Endodermal cell (in vitro differentiated cells): Measurements from ENCODE around the gene EFNA2. TPM values are rescaled to one million over a fixed set of nuclear protein-coding genes. Genes with fewer than 3 reads are reported as not detected.
"Not testable (repeated sequence)": the region's sequence is repeated elsewhere in the genome, so short reads cannot be mapped to it uniquely, and the experiment has no call there.

Experiments used
- DNase-seq: peaks from one replicate; pipeline ENCODE4 v3.0.0-alpha.2; 2017
- H3K27ac ChIP-seq: 2 replicates; pipeline ENCODE4 v1.5.1; 2013; ENCODE audit warnings: mild to moderate bottlenecking, low read depth, low read length, moderate library complexity
- H3K27me3 ChIP-seq: 2 replicates; pipeline ENCODE4 v1.6.1; 2013; ENCODE audit warnings: mild to moderate bottlenecking, low read length, moderate library complexity; ENCODE audit not compliant: insufficient read depth, control insufficient read depth, poor library complexity, severe bottlenecking
- H3K36me3 ChIP-seq: 2 replicates; pipeline ENCODE4 v1.7.0; 2013; ENCODE audit warnings: mild to moderate bottlenecking, low read length, moderate library complexity; ENCODE audit not compliant: control insufficient read depth, insufficient read depth
- H3K4me1 ChIP-seq: one replicate; pipeline ENCODE4 v1.7.0; 2013; ENCODE audit warnings: low read length; ENCODE audit not compliant: control insufficient read depth, insufficient read depth
- H3K4me3 ChIP-seq: 2 replicates; pipeline ENCODE4 v1.5.1; 2013; ENCODE audit warnings: mild to moderate bottlenecking, low read length, moderate library complexity
- H3K9ac ChIP-seq: 2 replicates; pipeline ENCODE4 v1.6.1; 2013; ENCODE audit warnings: mild to moderate bottlenecking, low read length, moderate library complexity; ENCODE audit not compliant: poor library complexity, severe bottlenecking; ENCODE audit errors: extremely low read depth
- H3K9me3 ChIP-seq: 2 replicates; pipeline ENCODE4 v1.6.1; 2013; ENCODE audit warnings: mild to moderate bottlenecking, low read length, moderate library complexity; ENCODE audit not compliant: control insufficient read depth
- H3K27ac Mint-ChIP-seq: 2 replicates; pipeline ENCODE4 v1.8.0; 2020; ENCODE audit warnings: mixed read lengths
- H3K27me3 Mint-ChIP-seq: 2 replicates; pipeline ENCODE4 v1.8.0; 2021; ENCODE audit warnings: mild to moderate bottlenecking, mixed read lengths; ENCODE audit not compliant: insufficient read depth
- H3K36me3 Mint-ChIP-seq: 2 replicates; pipeline ENCODE4 v1.8.0; 2020; ENCODE audit warnings: low read depth, mixed read lengths
- H3K4me1 Mint-ChIP-seq: 2 replicates; pipeline ENCODE4 v1.8.0; 2020; ENCODE audit warnings: mixed read lengths
- H3K4me3 Mint-ChIP-seq: 2 replicates; pipeline ENCODE4 v1.8.0; 2020; ENCODE audit warnings: mild to moderate bottlenecking, moderate library complexity, mixed read lengths
- H3K9me3 Mint-ChIP-seq: 2 replicates; pipeline ENCODE4 v1.8.0; 2020; ENCODE audit warnings: mild to moderate bottlenecking, mixed read lengths
- CTCF ChIP-seq: fragments of 200-600 bp; sonication (generic); conservative IDR thresholded peaks from 2 replicates; pipeline ENCODE4 v1.5.0; 2021; ENCODE audit warnings: antibody characterized with exemption, mild to moderate bottlenecking
- WGBS, 2 experiments: methylation state at CpG; one replicate each; pipeline versions ENCODE4 v1.1.5 to v1.1.7; 2013; ENCODE audit warnings: missing lambda C conversion rate in 2 of 2, mixed read lengths in 1 of 2; ENCODE audit not compliant: insufficient coverage in 1 of 2, insufficient read length in 1 of 2; 5-methylcytosine and 5-hydroxymethylcytosine counted together
- total RNA-seq, 2 donors: library from RNA; stranded (reverse); fragmentation: NEBNext Ultra II Directional in 1 of 2; extraction: Animal tissue kit (Norgen Biotek cat#: 25700) in 1 of 2; gene quantifications; 2 replicates in 1 of 2; 3 replicates in 1 of 2; pipeline ENCODE4 v1.2.1, GENCODE V29; 2021

The EFNA2 gene
- total RNA-seq, 2 donors from 2014 or later = 28.6 to 30.7 TPM

GRCh38 chr19:1243768-1244692, 41.6 kb upstream of the EFNA2 start:
- Histone ChIP-seq H3K36me3 (no peaks in the 10 kb centered on the region), H3K4me1 (peaks cover 5% of the 10 kb centered on the region), H3K4me3 (no peak overlapping the region), H3K9me3 (no peaks in the 10 kb centered on the region), H3K27ac (no peak overlapping the region), H3K9ac (no peak overlapping the region), H3K27me3 (no peaks in the 10 kb centered on the region)
- Mint-ChIP-seq H3K9me3 (no peaks in the 10 kb centered on the region), H3K27ac (peak overlapping the region; percentile 91), H3K4me1 (peaks cover 7% of the 10 kb centered on the region), H3K27me3 (no peaks in the 10 kb centered on the region), H3K4me3 (no peak overlapping the region), H3K36me3 (peaks cover 2% of the 10 kb centered on the region)
- peak; percentile 95 for DNase-seq
- TF ChIP-seq CTCF = peak; percentile 96
- WGBS, 2 experiments = 74 to 83% methylated on average over 30 to 33 of the region's 33 CpGs

- Mint-ChIP-seq H3K4me1 (peaks cover 5% of the 10 kb centered on the region), H3K4me3 (no peak overlapping the region), H3K27me3 (no peaks in the 10 kb centered on the region), H3K36me3 (peaks cover 3% of the 10 kb centered on the region), H3K9me3 (no peaks in the 10 kb centered on the region), H3K27ac (peak overlapping the region; percentile 91)
- DNase-seq = no peak
- Histone ChIP-seq H3K9ac (no peak overlapping the region), H3K9me3 (no peaks in the 10 kb centered on the region), H3K36me3 (no peaks in the 10 kb centered on the region), H3K4me1 (peaks cover 5% of the 10 kb centered on the region), H3K4me3 (no peak overlapping the region), H3K27me3 (no peaks in the 10 kb centered on the region), H3K27ac (no peak overlapping the region)
- no peak for TF ChIP-seq CTCF
- WGBS, 2 experiments = 76 to 79% methylated on average over 11 to 31 of the region's 31 CpGs
Observed at GRCh38 chr19:1244693-1245451, 40.8 kb upstream of the EFNA2 start.

- Histone ChIP-seq H3K9me3 (no peaks in the 10 kb centered on the region), H3K36me3 (no peaks in the 10 kb centered on the region), H3K9ac (no peak overlapping the region), H3K4me3 (no peak overlapping the region), H3K27me3 (no peaks in the 10 kb centered on the region), H3K4me1 (peaks cover 5% of the 10 kb centered on the region), H3K27ac (no peak overlapping the region)
- TF ChIP-seq CTCF = no peak
- Mint-ChIP-seq H3K4me3 (no peak overlapping the region), H3K27me3 (no peaks in the 10 kb centered on the region), H3K36me3 (peaks cover 3% of the 10 kb centered on the region), H3K9me3 (no peaks in the 10 kb centered on the region), H3K4me1 (peaks cover 5% of the 10 kb centered on the region), H3K27ac (no peak overlapping the region)
- peak; percentile 68 for DNase-seq
- 93 to 96% methylated on average over 18 to 25 of the region's 26 CpGs for WGBS, 2 experiments
Observed at GRCh38 chr19:1245494-1246264, 40.0 kb upstream of the EFNA2 start.

- H3K9ac ChIP-seq, H3K27me3 Mint-ChIP-seq, H3K27ac Mint-ChIP-seq, H3K36me3 ChIP-seq, H3K4me1 Mint-ChIP-seq, H3K36me3 Mint-ChIP-seq, H3K9me3 Mint-ChIP-seq, DNase-seq, H3K4me1 ChIP-seq, H3K4me3 ChIP-seq, H3K27ac ChIP-seq, H3K4me3 Mint-ChIP-seq, H3K9me3 ChIP-seq, H3K27me3 ChIP-seq: not testable (repeated sequence)
- 88 to 92% methylated on average over 13 to 27 of the region's 27 CpGs for WGBS, 2 experiments
Observed at GRCh38 chr19:1246265-1247087, 39.2 kb upstream of the EFNA2 start.
